ENCODE results near the gene AKAP3.

GRCh38 chr12:4609071-4609470, 39.8 kb downstream of the AKAP3 start:
- TF ChIP-seq, protein P1, sequence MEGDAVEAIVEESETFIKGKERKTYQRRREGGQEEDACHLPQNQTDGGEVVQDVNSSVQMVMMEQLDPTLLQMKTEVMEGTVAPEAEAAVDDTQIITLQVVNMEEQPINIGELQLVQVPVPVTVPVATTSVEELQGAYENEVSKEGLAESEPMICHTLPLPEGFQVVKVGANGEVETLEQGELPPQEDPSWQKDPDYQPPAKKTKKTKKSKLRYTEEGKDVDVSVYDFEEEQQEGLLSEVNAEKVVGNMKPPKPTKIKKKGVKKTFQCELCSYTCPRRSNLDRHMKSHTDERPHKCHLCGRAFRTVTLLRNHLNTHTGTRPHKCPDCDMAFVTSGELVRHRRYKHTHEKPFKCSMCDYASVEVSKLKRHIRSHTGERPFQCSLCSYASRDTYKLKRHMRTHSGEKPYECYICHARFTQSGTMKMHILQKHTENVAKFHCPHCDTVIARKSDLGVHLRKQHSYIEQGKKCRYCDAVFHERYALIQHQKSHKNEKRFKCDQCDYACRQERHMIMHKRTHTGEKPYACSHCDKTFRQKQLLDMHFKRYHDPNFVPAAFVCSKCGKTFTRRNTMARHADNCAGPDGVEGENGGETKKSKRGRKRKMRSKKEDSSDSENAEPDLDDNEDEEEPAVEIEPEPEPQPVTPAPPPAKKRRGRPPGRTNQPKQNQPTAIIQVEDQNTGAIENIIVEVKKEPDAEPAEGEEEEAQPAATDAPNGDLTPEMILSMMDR (IDR thresholded peaks at IDR 0.05), result no peak
- TF ChIP-seq POLR2A (IDR thresholded peaks at IDR 0.05), result no peak

Data from thyroid gland (tissue), 4 donors.